H7 (cell line): ENCODE results near the gene DENND1A. TPM values are rescaled to one million over a fixed set of nuclear protein-coding genes. Genes with fewer than 3 reads are reported as not detected.

Experiments used
- DNase-seq: peaks from one replicate; pipeline ENCODE4 v3.0.0; 2012
- H3K27me3 ChIP-seq: 2 replicates; pipeline ENCODE4 v1.6.0; 2011; ENCODE audit warnings: mild to moderate bottlenecking, low read length; ENCODE audit not compliant: control insufficient read depth, insufficient read depth
- H3K36me3 ChIP-seq: replicated peaks from 2 replicates; pipeline ENCODE4 v1.5.1; 2011; ENCODE audit warnings: low read length; ENCODE audit not compliant: control insufficient read depth, insufficient read depth
- H3K4me3 ChIP-seq: 2 replicates; pipeline ENCODE4 v1.5.1; 2011; ENCODE audit warnings: low read depth, mild to moderate bottlenecking, control low read depth, low read length, moderate library complexity; ENCODE audit not compliant: insufficient read depth
- total RNA-seq: library from RNA; depleted of rRNA; stranded (reverse); fragments of >200 nt; shearing (Covaris generic); gene quantifications from 2 replicates; pipeline ENCODE4 v1.2.3, GENCODE V29; 2014

The DENND1A gene
- total RNA-seq, 1 experiment from 2014 or later: 10.9 TPM

DNA sequence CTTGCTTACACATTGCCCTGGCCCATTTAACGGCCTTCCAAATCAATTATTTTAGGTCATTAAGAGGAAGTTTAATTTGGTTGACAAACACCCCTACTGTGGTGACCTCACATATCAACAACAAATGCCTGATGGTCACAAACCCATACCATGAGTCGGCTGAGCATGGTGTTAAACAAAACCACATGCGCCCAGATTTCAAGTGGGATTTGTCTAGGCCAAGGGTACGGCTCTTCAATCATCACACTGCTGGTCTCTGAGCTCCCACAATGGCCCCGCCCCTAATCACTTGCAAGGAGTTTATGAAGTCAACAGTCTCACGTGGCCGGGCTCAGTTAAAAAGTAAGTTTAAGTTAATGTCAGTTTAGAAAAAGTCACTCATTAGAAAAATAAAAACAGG is 330.1 kb downstream of the DENND1A start:
- Histone ChIP-seq H3K4me3 (no peak overlapping the region), H3K36me3 (no peaks in the 10 kb centered on the region), H3K27me3 (no peaks in the 10 kb centered on the region)
- no peak for DNase-seq

DNA sequence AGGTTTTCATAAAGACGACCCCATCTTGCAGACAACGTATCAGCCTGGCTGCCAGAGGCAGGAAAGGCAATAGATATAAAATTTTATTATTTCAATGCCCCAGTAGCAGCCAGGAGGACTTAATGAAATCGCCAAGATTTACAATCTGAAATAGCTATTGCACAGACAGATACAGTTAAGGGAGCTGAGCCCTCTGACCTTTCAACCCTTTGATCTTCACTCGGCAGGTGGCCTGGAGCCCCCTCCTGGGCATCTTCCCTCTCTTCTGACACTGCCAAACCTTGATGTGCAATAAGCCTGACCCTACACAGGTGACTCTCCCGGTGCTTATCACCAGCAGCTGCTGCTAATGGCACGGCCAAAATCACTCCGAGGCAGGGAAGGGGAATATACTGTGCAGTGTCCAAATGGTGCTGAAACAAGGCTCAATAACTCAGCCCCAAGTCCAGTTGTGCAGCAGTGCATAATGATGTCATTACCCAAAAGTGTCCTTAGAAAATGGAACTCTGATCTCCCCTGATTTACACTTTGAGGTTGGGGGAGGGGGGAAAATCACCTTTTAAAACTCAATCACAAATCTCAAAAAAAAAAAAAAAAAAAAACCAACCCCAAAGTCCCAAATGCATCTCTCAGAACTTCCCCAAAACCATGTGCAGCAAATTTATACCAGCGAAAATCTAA is 331.9 kb downstream of the DENND1A start:
- Histone ChIP-seq H3K4me3 (no peak overlapping the region), H3K36me3 (no peaks in the 10 kb centered on the region), H3K27me3 (no peaks in the 10 kb centered on the region)
- DNase-seq: no peak

DNA sequence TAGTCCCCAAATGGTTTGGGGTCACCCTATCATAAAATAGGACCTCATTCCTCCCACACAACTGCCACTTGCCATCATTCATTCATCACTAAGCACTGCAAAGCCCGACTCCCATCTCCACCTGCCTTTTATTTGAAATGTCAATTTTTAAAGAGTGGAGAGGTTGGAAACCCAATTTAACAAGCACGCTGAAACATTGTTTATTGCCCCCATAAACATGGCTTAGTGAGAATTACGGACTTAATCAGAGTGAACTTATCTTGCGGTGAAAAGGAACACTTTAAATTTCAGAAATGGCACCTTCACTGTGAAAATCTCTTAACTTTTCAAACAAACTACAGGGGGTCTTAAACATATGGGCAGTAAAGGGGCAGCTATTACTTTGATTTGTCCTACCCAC is 332.9 kb downstream of the DENND1A start:
- DNase-seq: no peak
- H3K27me3 ChIP-seq: no peaks in the 10 kb centered on the region
- H3K36me3 ChIP-seq: no peaks in the 10 kb centered on the region
- no peak overlapping the region for H3K4me3 ChIP-seq

DNA sequence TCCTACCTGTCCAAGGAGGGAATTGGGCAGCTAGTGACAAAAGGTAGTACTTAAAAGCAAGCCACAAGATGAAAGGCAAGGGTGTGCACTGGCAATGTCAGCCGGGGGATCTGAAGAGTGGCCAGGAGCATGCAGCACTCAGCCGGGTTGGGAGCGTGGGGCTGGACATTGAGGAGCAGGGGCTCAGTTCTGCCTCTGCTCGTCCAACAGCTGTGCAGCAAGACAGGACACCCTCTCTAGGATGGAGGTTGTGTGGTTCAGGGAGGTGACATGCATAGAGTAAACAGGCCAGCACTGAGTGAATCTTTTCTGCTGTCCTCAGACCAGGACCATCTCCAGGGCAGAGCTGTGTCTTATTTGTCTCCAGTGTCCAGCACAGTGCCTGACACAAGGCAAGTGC is 338.6 kb downstream of the DENND1A start:
- DNase-seq: no peak
- no peaks in the 10 kb centered on the region for H3K36me3 ChIP-seq
- no peak overlapping the region for H3K4me3 ChIP-seq
- H3K27me3 ChIP-seq: no peaks in the 10 kb centered on the region

DNA sequence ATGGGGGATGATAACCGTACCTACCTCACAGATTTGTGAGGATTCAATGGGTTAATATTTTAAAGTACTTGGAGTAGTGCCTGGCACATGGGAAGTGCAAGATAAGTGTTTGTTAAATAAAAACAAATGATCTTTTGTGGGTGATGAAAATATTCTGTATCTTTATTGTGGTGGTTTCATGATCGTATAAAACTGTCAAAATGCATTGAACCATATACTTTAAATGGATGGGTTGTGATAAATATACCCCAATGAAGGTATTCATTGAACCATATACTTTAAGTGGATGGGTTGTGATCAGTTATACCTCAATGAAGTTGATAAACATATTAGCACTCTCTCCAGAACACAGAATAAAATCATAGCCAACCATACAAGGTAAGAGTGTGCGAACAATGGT is 339.4 kb downstream of the DENND1A start:
- Histone ChIP-seq H3K4me3 (no peak overlapping the region), H3K27me3 (no peaks in the 10 kb centered on the region), H3K36me3 (no peaks in the 10 kb centered on the region)
- no peak for DNase-seq

DNA sequence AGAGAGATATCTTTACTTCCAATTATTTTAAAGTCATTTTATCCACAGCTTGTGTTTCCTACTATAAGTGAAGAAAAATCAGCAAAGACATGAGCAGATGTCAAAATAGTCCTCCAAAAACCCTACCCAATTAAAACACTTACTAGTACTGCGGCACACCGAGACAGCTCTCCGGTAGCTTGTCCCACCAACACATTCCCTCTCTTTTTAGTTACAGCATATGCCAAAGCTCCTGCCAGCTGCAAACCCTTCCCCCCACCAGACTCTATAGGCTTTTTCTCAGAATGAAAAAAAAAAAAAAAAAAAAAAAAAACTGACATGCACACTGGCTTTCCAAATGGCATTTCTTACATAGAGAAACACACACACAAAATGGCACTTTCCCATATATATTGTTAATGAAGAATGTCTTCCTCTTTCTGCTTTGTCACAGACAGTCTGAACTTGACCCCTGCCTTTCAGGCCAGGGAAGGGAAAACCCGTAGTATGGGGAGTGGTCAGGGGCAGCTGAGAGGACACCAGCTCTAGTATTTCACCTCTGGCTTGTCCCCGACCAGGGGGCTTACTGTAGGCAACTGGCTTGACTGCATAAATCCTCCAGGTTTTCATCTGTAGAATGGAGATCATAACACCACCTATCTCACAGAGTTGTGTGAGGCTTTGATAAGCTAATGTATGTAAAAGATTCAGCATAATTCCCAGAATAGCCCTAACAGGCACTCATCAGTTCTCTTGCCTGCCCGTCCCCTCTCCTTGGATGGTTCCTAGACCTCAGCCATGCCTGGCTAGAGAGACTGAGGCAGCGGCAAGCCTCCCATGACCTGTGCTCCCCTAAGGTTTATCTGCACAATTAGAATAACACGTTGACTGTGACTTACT is 340.3 kb downstream of the DENND1A start:
- H3K36me3 ChIP-seq: no peaks in the 10 kb centered on the region
- H3K4me3 ChIP-seq: no peak overlapping the region
- DNase-seq: no peak
- no peaks in the 10 kb centered on the region for H3K27me3 ChIP-seq

DNA sequence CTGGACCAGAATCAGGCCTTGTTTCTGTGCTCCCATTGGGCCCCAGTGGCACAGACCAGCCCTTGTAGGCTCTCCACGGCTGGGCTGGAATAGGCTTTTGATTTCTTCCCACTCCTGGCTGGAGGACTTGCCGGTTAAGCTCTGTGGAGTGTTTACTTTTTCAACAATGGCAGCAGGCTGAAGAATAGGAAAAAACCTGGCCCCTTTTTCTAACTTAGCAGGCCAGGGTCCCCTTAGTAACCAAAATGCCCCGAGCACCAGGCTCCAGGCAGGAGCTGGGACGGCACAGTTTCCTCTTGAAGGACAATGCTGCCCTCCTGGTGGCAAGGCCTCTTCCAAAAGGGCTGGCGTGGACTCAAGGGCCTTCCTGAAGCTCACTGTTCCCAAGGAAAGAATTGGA is 343.7 kb downstream of the DENND1A start:
- no peak for DNase-seq
- Histone ChIP-seq H3K36me3 (no peaks in the 10 kb centered on the region), H3K4me3 (no peak overlapping the region), H3K27me3 (no peaks in the 10 kb centered on the region)

DNA sequence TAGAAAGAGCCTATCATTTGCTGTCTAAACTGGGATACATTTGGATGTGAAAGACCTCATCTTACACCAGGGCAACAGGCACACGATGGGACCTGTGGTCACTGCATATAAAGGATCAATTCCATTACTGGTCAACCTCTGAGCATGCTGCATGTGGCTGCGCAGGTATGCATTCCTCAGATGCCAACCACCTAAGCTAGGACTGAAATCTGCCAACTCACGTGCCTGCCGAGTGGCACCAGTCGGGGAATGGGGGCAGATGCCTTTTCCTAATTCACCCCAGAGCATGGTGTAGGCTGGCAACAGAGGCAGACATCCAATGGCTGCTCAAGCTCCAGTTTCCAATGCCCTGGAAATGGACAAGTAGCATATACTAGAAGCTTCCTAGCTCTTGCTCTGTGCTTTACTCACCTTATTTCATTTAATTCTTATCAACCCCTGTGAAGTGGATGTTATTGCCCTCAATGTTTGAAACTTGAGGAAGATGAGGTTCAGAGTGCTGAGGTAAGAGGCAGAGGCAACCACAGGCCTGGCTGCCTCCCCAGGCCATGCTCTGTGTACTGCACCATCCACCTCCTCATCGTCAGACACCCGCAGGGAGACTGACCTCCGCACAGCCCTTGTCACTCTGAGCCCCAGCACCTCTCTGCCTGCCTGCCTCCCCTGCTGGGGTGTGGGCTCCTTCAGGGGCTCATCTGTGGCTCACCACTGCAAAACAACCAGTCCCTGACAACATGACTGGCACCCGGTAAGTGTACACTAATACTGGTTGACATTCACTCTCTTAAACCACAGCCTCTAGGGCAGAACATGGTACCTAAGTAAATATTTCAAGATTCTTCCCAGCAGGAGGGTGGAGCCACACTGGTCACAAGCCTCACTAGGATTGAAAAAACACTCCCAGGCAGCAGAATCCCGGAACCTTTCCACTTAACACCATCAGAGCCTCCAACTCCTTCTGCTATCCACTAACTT is 345.4 kb downstream of the DENND1A start:
- Histone ChIP-seq H3K27me3 (no peaks in the 10 kb centered on the region), H3K4me3 (no peak overlapping the region), H3K36me3 (no peaks in the 10 kb centered on the region)
- no peak for DNase-seq

DNA sequence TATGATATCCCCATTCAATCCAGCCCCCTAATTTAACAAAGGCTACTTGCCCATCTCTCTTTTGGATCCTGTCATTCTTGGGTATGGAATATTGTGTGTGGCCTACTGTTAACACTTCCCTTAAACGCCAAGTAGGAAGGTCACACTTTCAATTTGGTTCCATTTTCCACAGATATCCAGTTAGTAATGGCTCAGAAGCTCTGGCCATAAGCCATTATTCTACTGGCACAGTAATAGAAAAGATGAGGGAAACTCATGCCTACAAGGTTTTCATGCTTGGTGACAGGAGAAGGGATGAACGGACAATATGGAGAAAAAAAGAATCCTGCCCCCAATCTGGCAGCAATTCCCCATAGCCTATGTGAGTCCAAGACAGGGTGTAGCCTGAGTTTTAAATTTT is 346.3 kb downstream of the DENND1A start:
- Histone ChIP-seq H3K36me3 (no peaks in the 10 kb centered on the region), H3K4me3 (no peak overlapping the region), H3K27me3 (no peaks in the 10 kb centered on the region)
- DNase-seq: no peak

DNA sequence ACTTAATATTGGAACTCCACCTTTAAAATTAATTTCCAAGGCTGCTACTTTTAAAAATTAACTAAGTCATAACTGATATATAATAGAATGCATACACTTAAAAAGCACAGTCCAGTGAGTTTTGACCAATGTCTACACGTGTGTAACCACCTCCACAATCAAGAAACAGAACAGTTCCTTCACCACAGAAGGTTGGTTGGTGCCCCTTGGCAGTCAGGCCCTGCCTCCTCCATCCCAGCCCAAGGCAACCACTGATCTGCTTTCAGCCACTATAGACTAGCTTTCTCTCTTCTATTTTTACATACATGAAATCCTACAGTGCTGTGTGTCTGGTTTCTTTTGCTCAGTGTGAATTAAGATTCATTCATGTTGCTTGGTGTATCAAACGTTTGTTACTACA is 358.7 kb downstream of the DENND1A start:
- DNase-seq: no peak
- Histone ChIP-seq H3K36me3 (no peaks in the 10 kb centered on the region), H3K27me3 (no peaks in the 10 kb centered on the region), H3K4me3 (no peak overlapping the region)

DNA sequence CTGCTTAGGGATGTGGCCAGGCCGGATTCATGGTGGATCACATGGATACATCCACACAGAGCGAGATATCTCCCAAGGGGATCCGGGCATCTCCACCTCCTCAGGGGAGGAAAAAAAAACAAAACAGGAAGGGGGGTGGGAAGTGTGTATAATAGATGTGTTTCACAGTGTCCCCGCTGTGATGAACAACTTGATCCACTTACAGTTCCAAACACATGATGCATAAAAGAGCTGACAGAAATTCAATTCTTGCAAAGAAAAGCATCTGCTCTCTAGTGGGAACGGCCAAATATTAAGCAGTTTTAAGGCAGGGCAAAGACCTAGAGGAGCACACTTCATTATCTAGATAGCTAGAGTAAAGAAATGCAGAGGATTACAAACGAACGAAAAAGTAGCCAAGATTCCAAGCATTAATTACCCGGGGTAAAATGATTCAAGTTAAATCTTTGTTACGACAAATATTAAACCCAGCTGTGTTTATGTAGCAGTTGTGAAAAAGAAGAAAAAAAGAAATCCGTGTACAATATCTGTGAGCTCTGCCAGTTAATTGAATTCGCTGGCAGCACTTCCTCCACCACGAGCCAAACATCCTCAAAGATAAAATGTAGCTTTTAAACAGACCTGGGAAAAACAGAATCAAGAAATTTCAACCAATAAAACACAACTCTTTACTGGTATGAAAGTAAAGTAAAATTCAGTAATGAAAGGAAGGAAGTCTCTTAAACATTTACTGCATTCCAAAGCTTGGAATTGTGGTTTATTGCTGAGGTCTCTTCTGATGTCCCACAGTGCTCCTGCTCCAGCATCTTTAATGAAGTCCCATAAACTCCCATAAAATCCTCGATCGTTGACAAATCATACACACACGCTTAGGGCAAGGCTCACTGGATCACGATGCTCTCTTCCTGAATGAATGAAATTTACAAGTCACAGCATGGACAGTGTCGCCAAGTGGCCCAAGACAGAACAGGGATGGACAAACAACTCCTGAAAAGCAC is 360.9 kb downstream of the DENND1A start:
- no peak overlapping the region for H3K4me3 ChIP-seq
- no peaks in the 10 kb centered on the region for H3K36me3 ChIP-seq
- no peaks in the 10 kb centered on the region for H3K27me3 ChIP-seq
- no peak for DNase-seq

DNA sequence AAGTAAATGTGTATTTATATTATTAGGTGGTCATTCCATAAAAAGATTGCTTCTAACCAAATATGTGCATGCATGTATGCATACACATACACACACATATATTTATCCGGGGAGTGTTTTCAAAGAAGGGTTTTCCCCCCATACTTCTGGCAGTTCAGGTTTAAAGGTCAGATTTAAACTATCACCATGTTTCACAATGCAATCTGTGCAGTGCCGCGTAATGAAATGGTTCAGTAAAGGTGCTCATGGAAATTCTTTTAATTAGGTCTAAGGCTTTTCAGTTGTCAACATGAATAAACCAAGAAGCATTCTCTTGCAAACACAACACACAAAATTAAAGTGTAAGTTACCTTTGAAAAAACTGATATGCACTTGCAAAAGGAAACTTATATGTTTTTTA is 362.9 kb downstream of the DENND1A start:
- no peaks in the 10 kb centered on the region for H3K27me3 ChIP-seq
- H3K36me3 ChIP-seq: no peaks in the 10 kb centered on the region
- no peak overlapping the region for H3K4me3 ChIP-seq
- no peak for DNase-seq

DNA sequence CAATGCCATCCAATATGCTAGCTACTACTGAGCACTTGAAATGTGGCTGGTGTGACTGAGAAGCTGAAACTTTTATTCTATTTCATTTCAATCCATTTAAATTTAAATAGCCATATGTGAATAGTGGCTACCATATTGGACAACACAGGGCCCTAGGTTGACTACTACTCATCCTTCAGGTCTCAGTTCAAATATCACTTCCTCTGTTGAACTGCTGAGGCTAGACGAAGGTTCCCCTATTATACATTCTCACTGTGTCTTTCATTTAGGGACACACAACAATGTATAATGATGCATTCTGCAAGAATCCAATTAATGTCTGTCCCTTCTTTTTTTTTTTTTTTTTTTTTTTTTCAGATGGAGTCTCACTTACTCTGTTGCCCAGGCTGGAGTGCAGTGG is 365.3 kb downstream of the DENND1A start:
- no peak for DNase-seq
- H3K4me3 ChIP-seq: no peak overlapping the region
- H3K27me3 ChIP-seq: no peaks in the 10 kb centered on the region
- H3K36me3 ChIP-seq: no peaks in the 10 kb centered on the region
